ENCODE results near the gene GPR3.
A peak's percentile ranks its signal among the peaks of the same experiment; 100 is the strongest.

The GPR3 gene

DNA sequence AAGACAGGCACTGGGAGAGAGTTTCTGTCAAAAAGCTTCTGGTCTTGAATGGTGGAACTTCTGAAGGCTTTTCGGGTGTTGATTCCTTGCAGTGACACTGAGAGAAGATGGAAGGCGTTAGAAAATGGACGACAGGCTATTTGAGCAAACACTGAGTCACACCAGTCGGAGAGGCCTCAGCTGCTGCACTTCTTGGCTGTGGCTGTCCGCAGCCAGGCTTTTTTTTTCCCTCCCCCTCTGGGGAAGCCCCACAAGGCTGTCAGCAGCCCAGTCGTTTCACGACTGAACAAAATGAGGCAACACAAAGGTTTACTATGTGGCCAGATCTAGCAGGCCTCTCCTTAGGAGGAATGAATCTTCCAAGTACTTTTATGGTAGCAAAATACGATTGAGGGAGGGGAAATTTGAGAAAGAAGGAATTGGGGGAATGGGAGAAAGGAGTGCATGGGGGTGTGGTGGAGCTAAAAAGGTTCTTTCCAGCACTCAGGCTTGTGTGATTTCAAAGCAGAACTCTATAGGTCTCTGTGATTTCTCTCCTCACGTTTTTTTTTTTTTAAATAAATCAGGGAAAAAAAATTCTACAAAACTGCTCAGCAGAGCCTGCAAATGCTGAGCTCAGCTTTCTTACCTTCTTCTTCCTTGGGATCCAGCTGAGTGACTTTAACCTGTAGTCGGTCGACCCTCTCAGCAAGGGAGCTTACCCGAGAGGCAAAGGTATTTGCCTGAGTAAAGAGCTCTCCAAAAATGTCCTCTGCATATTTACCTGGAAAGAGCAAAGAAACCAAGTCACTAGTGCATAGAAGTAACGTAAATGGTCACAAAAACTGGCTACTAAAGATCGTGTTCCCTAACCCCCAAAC, 26.1 kb downstream of the GPR3 start:
- Histone ChIP-seq H3K4me3 (replicated peaks; ENCODE audit: insufficient read depth, low read length) (no peak overlapping the region), H3K27ac (replicated peaks) (0 out of 2 replicates have a peak overlapping the region, but pooled peaks have one; percentile 1)
- DNase-seq (ENCODE audit: low read depth in 1 of 2, low spot score in 1 of 2) = no peak

DNA sequence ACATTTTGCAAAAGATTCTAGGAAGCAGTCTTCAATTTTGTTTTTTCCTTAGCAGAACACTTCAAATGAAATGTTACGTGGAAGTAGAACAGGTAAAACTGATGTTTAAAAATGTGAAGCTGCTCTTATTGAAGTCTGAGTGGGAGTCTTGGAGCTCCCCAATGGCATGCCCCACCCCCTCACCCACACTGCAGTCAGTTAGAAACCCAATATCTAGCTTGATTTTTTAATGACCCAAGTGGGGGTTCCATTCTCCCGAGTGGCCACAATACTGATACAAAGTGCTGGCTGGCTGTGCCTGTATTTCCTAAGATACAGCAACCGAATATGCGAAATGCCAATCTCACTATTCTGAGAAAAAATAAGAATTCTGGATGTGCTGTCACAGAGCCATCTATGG, 31.3 kb downstream of the GPR3 start:
- no peaks in the 10 kb centered on the region for H3K27me3 ChIP-seq (ENCODE audit: insufficient read depth, poor library complexity, severe bottlenecking)
- no peak overlapping the region for H3K27ac ChIP-seq (replicated peaks)
- TF ChIP-seq POLR2AphosphoS5 (IDR thresholded peaks at IDR 0.05; ENCODE audit: low read depth) = no peak
- TF ChIP-seq, protein P1, sequence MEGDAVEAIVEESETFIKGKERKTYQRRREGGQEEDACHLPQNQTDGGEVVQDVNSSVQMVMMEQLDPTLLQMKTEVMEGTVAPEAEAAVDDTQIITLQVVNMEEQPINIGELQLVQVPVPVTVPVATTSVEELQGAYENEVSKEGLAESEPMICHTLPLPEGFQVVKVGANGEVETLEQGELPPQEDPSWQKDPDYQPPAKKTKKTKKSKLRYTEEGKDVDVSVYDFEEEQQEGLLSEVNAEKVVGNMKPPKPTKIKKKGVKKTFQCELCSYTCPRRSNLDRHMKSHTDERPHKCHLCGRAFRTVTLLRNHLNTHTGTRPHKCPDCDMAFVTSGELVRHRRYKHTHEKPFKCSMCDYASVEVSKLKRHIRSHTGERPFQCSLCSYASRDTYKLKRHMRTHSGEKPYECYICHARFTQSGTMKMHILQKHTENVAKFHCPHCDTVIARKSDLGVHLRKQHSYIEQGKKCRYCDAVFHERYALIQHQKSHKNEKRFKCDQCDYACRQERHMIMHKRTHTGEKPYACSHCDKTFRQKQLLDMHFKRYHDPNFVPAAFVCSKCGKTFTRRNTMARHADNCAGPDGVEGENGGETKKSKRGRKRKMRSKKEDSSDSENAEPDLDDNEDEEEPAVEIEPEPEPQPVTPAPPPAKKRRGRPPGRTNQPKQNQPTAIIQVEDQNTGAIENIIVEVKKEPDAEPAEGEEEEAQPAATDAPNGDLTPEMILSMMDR (IDR thresholded peaks at IDR 0.05; ENCODE audit: insufficient read depth, low read length) = no peak
- TF ChIP-seq GABPA (IDR thresholded peaks at IDR 0.05; ENCODE audit: low read depth) = no peak
- no peak for TF ChIP-seq SPI1 (IDR thresholded peaks at IDR 0.05; ENCODE audit: borderline replicate concordance, low read depth)
- TF ChIP-seq, protein P2, sequence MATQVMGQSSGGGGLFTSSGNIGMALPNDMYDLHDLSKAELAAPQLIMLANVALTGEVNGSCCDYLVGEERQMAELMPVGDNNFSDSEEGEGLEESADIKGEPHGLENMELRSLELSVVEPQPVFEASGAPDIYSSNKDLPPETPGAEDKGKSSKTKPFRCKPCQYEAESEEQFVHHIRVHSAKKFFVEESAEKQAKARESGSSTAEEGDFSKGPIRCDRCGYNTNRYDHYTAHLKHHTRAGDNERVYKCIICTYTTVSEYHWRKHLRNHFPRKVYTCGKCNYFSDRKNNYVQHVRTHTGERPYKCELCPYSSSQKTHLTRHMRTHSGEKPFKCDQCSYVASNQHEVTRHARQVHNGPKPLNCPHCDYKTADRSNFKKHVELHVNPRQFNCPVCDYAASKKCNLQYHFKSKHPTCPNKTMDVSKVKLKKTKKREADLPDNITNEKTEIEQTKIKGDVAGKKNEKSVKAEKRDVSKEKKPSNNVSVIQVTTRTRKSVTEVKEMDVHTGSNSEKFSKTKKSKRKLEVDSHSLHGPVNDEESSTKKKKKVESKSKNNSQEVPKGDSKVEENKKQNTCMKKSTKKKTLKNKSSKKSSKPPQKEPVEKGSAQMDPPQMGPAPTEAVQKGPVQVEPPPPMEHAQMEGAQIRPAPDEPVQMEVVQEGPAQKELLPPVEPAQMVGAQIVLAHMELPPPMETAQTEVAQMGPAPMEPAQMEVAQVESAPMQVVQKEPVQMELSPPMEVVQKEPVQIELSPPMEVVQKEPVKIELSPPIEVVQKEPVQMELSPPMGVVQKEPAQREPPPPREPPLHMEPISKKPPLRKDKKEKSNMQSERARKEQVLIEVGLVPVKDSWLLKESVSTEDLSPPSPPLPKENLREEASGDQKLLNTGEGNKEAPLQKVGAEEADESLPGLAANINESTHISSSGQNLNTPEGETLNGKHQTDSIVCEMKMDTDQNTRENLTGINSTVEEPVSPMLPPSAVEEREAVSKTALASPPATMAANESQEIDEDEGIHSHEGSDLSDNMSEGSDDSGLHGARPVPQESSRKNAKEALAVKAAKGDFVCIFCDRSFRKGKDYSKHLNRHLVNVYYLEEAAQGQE (IDR thresholded peaks at IDR 0.05; ENCODE audit: insufficient replicate concordance, low read depth) = no peak
- DNase-seq (ENCODE audit: low read depth in 1 of 2, low spot score in 1 of 2) = no peak
- no peak overlapping the region for H3K4me3 ChIP-seq (replicated peaks; ENCODE audit: insufficient read depth, low read length)

More for the DNA sequence above, 26.1 kb downstream of the GPR3 start:
- H3K27me3 ChIP-seq (ENCODE audit: insufficient read depth, poor library complexity, severe bottlenecking) = no peaks in the 10 kb centered on the region
- TF ChIP-seq POLR2AphosphoS5 (IDR thresholded peaks at IDR 0.05; ENCODE audit: low read depth) (no peak), SPI1 (IDR thresholded peaks at IDR 0.05; ENCODE audit: borderline replicate concordance, low read depth) (no peak), GABPA (IDR thresholded peaks at IDR 0.05; ENCODE audit: low read depth) (no peak)
- TF ChIP-seq, protein P1 (IDR thresholded peaks at IDR 0.05; ENCODE audit: insufficient read depth, low read length) = no peak
- TF ChIP-seq, protein P2 (IDR thresholded peaks at IDR 0.05; ENCODE audit: insufficient replicate concordance, low read depth) = no peak

- H3K27ac ChIP-seq (replicated peaks) = peak overlapping the region; percentile 72
- TF ChIP-seq, protein P1 (IDR thresholded peaks at IDR 0.05; ENCODE audit: insufficient read depth, low read length) = no peak
- TF ChIP-seq GABPA (IDR thresholded peaks at IDR 0.05; ENCODE audit: low read depth) = no peak
- no peak for TF ChIP-seq SPI1 (IDR thresholded peaks at IDR 0.05; ENCODE audit: borderline replicate concordance, low read depth)
- TF ChIP-seq, protein P2 (IDR thresholded peaks at IDR 0.05; ENCODE audit: insufficient replicate concordance, low read depth) = no peak
- DNase-seq (ENCODE audit: low read depth in 1 of 2, low spot score in 1 of 2) = no peak
- no peaks in the 10 kb centered on the region for H3K27me3 ChIP-seq (ENCODE audit: insufficient read depth, poor library complexity, severe bottlenecking)
- no peak overlapping the region for H3K4me3 ChIP-seq (replicated peaks; ENCODE audit: insufficient read depth, low read length)
These were observed 34.9 kb downstream of the GPR3 start for GRCh38 chr1:27427329-27427728.
